CD1c-positive myeloid dendritic cell (primary cell): ENCODE results near the gene SGK1.
"Not testable (repeated sequence)": the region's sequence is repeated elsewhere in the genome, so short reads cannot be mapped to it uniquely, and the experiment has no call there.

Source experiments
- DNase-seq: peaks from one replicate; pipeline ENCODE4 v3.0.0-alpha.2; 2016; ENCODE audit errors: extremely low spot score

SGK1 gene

GRCh38 chr6:134328138-134328537 lies 10.2 kb upstream of the SGK1 start:
- no peak for DNase-seq

DNA sequence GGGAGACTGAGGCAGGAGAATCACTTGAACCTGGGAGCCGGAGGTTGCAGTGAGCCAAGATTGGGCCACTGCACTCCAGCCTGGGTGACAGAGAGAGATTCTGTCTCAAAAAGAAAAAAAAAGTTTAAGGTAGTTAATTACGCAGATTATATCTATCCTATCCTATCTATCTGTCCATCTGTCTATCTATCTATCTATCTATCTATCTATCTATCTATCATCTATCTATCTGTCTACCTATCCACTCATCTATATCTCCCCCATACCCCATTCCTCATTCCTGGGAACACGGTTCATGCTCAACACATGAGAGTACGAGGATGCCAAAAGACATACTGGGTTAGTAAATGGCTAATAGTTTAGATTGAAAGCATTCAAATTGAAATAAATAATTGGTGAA lies 8.3 kb upstream of the SGK1 start:
- DNase-seq = not testable (repeated sequence)

DNA sequence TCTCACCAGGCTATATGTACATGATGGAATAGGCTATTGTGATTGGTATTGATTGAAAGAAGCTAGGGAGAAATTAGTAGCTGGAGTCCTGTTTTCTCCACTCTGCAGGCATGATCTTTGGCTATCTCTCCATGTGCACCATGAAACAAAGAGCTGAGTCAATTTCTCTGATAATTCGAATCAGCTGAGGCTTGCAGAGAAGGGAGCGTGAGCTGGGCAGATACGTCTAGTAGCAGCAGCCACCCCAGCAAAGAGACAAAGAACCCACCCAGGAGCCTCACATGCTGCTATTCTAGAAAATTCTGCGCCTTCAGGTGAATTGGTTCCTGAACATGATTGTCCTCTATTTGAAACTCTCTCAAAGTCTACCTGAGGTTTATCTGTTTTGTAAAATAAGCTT lies 6.9 kb upstream of the SGK1 start:
- DNase-seq = no peak

DNA sequence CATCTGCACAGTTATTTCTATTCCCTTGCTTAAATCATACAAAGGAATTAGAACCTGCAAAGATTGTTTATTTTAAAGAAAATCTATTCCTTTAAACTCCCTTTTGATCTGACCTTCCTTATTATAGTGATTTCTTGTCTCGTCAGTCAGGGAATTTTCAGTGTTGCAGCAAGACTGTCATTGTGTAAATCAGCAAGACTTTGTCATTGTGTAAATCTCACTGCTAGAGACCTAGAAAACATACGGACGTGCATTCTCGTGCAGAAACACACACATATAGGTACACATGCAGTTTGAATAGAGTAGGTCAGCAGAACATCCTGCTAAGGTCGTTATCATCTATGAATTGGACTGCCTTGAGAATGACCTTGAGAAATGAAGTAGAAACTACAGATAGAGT lies 6.2 kb upstream of the SGK1 start:
- no peak for DNase-seq

DNA sequence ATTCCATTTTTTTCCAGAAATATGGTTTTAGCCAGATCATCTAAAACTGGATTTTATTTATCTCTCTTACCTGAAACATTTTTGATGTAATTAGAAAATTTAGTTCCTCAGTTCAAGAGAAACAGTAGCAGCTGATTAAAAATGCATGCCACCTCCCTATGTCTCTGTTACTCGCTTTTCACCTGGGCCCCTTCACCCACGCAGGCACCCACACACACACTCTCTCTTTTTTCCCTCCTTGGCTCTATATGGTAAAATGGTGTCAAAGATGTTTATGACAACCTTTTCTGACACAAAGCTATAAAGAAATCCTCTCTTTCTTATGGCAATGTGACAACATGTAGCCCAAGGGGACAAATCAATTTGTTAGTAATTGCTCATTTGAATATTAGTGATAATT lies 5.8 kb upstream of the SGK1 start:
- DNase-seq = no peak

GRCh38 chr6:134323294-134323693 lies 5.4 kb upstream of the SGK1 start:
- DNase-seq = no peak

GRCh38 chr6:134322216-134322615 lies 4.3 kb upstream of the SGK1 start:
- DNase-seq = no peak

DNA sequence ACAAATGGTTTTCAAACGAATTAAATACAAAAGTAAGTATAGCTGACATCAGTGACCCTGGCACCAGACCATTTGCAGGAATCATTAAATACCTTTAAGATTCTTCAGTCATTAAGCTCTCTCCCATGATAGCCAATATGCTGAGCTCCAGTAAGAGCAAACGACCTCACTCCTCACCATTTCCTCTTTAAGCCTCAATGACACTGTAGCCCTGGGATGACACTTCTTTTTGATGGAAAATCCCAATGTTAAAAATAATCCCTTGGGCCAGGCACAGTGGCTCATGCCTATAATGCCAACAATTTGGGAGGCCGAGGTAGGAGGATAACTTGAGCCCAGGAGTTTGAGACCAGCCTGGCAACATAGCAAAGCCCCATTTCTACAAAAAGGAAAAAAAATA lies 3.3 kb upstream of the SGK1 start:
- DNase-seq = no peak

DNA sequence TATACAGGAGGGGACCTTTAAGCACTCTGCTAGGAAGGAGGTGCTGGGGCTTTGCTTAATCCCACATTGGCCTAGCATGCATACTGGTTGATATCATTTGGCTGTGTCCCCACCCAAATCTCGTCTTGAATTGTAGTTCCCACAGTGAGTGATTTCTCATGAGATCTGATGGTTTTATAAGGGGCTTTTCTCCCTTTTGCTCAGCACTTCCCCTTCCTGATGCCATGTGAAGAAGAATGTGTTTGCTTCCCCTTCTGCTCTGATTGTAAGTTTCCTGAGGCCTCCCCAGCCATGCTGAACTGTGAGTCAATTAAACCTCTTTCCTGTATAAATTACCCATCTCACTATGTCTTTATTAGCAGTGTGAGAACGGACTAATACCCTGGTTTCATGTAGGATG lies 1.8 kb upstream of the SGK1 start:
- not testable (repeated sequence) for DNase-seq

GRCh38 chr6:134318974-134319281 lies 1.0 kb upstream of the SGK1 start:
- DNase-seq = no peak

GRCh38 chr6:134318236-134318973 lies 493 bp upstream of the SGK1 start:
- DNase-seq = no peak

GRCh38 chr6:134316733-134317431 lies 1.0 kb downstream of the SGK1 start:
- no peak for DNase-seq

DNA sequence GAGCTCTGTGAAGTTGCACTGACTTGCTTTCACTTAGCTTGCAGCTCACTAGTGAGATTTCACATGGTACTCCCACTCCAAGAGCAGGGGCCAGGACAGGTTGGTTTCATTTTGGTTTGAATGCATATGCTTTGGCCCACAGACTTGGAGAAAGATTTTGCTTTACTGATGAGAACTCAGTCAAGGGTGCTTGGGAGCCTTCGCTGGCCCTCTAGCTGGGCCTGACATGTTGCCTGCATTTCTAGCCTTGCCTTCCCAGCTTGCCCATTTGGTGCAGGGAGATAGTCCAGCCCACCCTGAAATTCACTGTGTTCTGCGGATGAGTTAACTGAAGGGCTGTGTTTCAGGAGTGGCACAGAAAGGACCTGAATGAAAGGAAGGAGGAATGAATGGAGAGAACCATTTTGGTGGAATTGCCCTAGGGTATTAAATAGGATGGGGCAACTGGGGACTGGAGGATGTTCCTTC lies 1.9 kb downstream of the SGK1 start:
- DNase-seq = no peak

DNA sequence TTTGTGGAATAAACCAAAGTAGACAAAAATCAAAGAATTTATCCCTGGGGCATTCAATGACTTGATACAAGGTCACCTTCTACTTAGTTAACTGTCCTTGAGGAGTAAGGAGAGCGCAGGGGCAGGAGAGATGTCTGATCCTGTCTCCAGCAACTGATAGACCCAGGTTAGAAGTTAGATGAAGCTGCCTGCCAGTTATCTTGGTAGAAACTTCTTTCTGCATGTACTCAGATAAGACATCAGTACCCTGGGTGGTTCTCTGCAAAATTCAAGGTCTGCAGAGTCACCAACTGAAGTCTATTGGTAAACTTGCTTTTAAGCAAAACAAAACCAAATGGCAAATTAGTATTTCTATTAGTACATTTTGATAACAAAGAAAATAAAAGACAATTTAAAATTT lies 2.7 kb downstream of the SGK1 start:
- DNase-seq = no peak

GRCh38 chr6:134314006-134314821 lies 3.7 kb downstream of the SGK1 start:
- no peak for DNase-seq

GRCh38 chr6:134312038-134312660 lies 5.8 kb downstream of the SGK1 start:
- DNase-seq = no peak

DNA sequence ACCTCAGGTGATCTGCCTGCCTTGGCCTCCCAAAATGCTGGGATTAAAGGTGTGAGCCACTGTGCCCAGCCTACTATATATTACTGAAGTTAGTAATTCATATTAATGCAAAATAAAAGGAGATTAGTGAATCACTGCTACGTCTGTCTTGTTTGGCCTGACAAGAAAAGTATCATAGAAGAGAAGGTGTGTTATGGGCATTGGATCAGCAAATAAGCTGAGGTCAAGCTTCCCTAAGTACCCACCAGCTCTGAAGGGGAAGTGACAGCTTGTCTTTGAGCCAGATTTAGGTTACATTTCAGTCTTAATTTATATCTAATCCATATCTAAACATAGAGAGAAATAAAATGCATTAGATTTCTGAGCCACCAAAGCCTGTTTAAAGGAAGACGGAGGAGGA lies 7.1 kb downstream of the SGK1 start:
- no peak for DNase-seq

GRCh38 chr6:134309983-134310605 lies 7.8 kb downstream of the SGK1 start:
- DNase-seq = no peak

DNA sequence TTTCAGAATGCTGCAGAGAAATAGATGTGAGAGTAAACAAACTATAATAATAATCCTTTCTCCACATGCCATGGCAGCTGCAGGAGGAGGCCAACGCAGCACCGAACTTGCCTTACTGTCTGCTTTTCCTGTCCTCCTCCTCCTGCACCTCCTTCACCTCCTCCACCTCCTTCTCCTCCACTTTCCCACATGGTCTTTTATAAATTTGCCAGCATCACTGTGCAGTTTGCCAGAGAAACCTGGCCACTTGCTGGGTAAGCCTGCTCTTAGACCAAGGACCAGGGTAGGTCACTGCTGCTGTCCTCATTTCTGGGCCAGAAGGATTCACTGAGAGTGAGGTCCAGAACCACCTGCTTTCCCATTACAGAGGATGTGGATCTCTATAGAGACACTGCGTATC lies 8.7 kb downstream of the SGK1 start:
- no peak for DNase-seq

GRCh38 chr6:134308800-134309199 lies 9.1 kb downstream of the SGK1 start:
- no peak for DNase-seq

- DNase-seq = no peak
These were observed 10.0 kb downstream of the SGK1 start for GRCh38 chr6:134307870-134308269.

- no peak for DNase-seq
These were observed 10.8 kb downstream of the SGK1 start for GRCh38 chr6:134307075-134307474.
